Measurements from ENCODE around the gene GTF3C2.
"Not testable (repeated sequence)": the region's sequence is repeated elsewhere in the genome, so short reads cannot be mapped to it uniquely, and the experiment has no call there.

The GTF3C2 gene

GRCh38 chr2:27353762-27354596 is 2.6 kb downstream of the GTF3C2 start:
- H3K27me3 ChIP-seq (ENCODE audit: control insufficient read depth, insufficient read depth, low read length): no peaks in the 10 kb centered on the region
- no peak overlapping the region for H3K4me3 ChIP-seq (ENCODE audit: low read depth, low read length)
- no peaks in the 10 kb centered on the region for H3K9me3 ChIP-seq (ENCODE audit: control insufficient read depth, low read length)
- H3K36me3 ChIP-seq (ENCODE audit: control insufficient read depth, insufficient read depth, low read length): no peaks in the 10 kb centered on the region
- TF ChIP-seq, protein P1, sequence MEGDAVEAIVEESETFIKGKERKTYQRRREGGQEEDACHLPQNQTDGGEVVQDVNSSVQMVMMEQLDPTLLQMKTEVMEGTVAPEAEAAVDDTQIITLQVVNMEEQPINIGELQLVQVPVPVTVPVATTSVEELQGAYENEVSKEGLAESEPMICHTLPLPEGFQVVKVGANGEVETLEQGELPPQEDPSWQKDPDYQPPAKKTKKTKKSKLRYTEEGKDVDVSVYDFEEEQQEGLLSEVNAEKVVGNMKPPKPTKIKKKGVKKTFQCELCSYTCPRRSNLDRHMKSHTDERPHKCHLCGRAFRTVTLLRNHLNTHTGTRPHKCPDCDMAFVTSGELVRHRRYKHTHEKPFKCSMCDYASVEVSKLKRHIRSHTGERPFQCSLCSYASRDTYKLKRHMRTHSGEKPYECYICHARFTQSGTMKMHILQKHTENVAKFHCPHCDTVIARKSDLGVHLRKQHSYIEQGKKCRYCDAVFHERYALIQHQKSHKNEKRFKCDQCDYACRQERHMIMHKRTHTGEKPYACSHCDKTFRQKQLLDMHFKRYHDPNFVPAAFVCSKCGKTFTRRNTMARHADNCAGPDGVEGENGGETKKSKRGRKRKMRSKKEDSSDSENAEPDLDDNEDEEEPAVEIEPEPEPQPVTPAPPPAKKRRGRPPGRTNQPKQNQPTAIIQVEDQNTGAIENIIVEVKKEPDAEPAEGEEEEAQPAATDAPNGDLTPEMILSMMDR (IDR thresholded peaks at IDR 0.05): no peak
- H3K9ac ChIP-seq: no peak overlapping the region
- no peak overlapping the region for H2AFZ ChIP-seq
- peaks cover 13% of the 10 kb centered on the region for H3K4me1 ChIP-seq
- peaks cover 47% of the 10 kb centered on the region for H3K79me2 ChIP-seq
- H3K4me2 ChIP-seq (ENCODE audit: low read length): no peak overlapping the region
- no peak overlapping the region for H3K27ac ChIP-seq

GRCh38 chr2:27353386-27353761 is 3.2 kb downstream of the GTF3C2 start:
- H3K9ac ChIP-seq; H3K4me2 ChIP-seq (ENCODE audit: low read length); H3K36me3 ChIP-seq (ENCODE audit: control insufficient read depth, insufficient read depth, low read length); H2AFZ ChIP-seq; H3K27me3 ChIP-seq (ENCODE audit: control insufficient read depth, insufficient read depth, low read length); H3K27ac ChIP-seq; H3K9me3 ChIP-seq (ENCODE audit: control insufficient read depth, low read length); H3K4me3 ChIP-seq (ENCODE audit: low read depth, low read length): not testable (repeated sequence)
- H3K79me2 ChIP-seq: peaks cover 50% of the 10 kb centered on the region
- peaks cover 13% of the 10 kb centered on the region for H3K4me1 ChIP-seq

DNA sequence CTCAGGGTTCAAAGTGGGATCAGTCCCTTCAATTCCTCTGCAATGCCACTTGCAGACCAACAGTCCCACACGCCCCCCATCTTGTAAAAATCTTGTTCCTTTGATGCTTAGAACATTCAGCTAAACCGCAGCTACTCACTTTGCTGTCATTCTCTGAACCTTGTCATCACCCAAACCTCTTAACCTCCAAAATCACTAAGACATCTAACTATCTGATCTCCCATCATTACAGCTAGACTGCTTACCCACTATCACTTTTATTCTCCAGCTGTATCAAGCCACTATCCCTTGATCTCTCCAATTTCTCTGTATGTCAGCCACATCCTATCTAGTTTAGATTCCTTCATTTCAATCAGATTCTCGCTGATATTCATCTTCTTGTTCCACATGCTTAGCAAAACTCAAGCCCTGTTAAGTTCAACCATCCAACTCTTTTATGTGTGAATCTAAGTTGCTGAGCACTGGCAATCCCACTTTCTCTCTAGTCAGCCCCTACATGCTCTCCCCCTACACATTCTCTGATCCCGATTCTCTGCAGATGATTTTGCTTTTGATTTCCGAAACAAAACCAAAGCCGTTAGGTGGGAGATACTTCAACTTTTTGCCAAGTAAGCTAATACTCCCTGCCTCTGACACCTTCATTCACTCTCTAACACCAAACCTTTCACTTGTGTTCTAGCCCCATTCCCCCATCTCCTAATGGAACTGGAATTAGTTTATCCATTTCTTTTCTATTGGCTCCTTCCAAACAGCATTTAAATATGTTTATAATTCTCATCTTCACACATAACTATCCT is 4.6 kb downstream of the GTF3C2 start:
- H2AFZ ChIP-seq: no peak overlapping the region
- H3K36me3 ChIP-seq (ENCODE audit: control insufficient read depth, insufficient read depth, low read length): no peaks in the 10 kb centered on the region
- no peaks in the 10 kb centered on the region for H3K9me3 ChIP-seq (ENCODE audit: control insufficient read depth, low read length)
- peak overlapping the region; percentile 45 for H3K4me2 ChIP-seq (ENCODE audit: low read length)
- no peaks in the 10 kb centered on the region for H3K27me3 ChIP-seq (ENCODE audit: control insufficient read depth, insufficient read depth, low read length)
- H3K9ac ChIP-seq: no peak overlapping the region
- no peak overlapping the region for H3K27ac ChIP-seq
- TF ChIP-seq, protein P1 (IDR thresholded peaks at IDR 0.05): no peak
- H3K79me2 ChIP-seq: peaks cover 64% of the 10 kb centered on the region
- no peak overlapping the region for H3K4me3 ChIP-seq (ENCODE audit: low read depth, low read length)
- peaks cover 13% of the 10 kb centered on the region for H3K4me1 ChIP-seq

DNA sequence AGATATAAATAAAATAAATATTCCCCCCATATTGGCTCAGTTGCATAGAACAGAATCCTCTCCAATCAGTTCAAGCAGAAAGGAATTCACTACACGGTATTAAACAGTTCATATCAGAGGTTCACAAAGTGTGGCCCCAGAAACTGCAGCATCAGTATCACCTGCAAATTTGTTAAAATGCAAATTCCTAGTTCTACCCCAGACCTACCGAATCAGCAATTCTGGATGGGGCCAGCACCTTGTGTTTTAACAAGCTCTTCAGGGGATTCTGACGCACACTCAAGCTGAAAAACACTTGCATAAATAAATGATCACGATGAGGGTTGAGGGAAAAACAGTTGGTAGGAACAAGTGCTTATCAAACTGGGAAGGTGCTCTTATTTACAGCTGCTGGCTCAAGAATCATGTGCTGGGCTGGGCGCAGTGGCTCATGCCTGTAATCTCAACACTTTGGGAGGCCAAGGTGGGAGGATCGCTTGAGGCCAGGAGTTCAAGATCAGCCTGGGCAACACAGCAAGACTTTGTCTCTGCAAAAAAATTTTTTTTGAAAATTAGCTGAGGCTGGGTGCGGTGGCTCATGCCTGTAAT is 6.4 kb downstream of the GTF3C2 start:
- Histone ChIP-seq H3K36me3 (ENCODE audit: control insufficient read depth, insufficient read depth, low read length) (no peaks in the 10 kb centered on the region), H3K4me3 (ENCODE audit: low read depth, low read length) (no peak overlapping the region), H3K27ac (no peak overlapping the region), H3K27me3 (ENCODE audit: control insufficient read depth, insufficient read depth, low read length) (no peaks in the 10 kb centered on the region), H2AFZ (no peak overlapping the region), H3K4me2 (ENCODE audit: low read length) (no peak overlapping the region), H3K79me2 (peaks cover 66% of the 10 kb centered on the region), H3K9ac (no peak overlapping the region), H3K9me3 (ENCODE audit: control insufficient read depth, low read length) (no peaks in the 10 kb centered on the region), H3K4me1 (peaks cover 4% of the 10 kb centered on the region)
- TF ChIP-seq, protein P1 (IDR thresholded peaks at IDR 0.05): no peak

- no peaks in the 10 kb centered on the region for H3K36me3 ChIP-seq (ENCODE audit: control insufficient read depth, insufficient read depth, low read length)
- TF ChIP-seq, protein P1 (IDR thresholded peaks at IDR 0.05): no peak
- no peak overlapping the region for H2AFZ ChIP-seq
- H3K27ac ChIP-seq: no peak overlapping the region
- peaks cover 61% of the 10 kb centered on the region for H3K79me2 ChIP-seq
- no peak overlapping the region for H3K4me2 ChIP-seq (ENCODE audit: low read length)
- no peaks in the 10 kb centered on the region for H3K9me3 ChIP-seq (ENCODE audit: control insufficient read depth, low read length)
- H3K9ac ChIP-seq: no peak overlapping the region
- no peak overlapping the region for H3K4me3 ChIP-seq (ENCODE audit: low read depth, low read length)
- no peaks in the 10 kb centered on the region for H3K27me3 ChIP-seq (ENCODE audit: control insufficient read depth, insufficient read depth, low read length)
- no peaks in the 10 kb centered on the region for H3K4me1 ChIP-seq
Observed at GRCh38 chr2:27347641-27348040, 8.9 kb downstream of the GTF3C2 start.
